ENCODE results near the gene MTCL1. TPM values are rescaled to one million over a fixed set of nuclear protein-coding genes. Genes with fewer than 3 reads are reported as not detected.

The MTCL1 gene
- total RNA-seq, 2 donors from 2014 or later, result 11.2 to 73.1 TPM

GRCh38 chr18:8794934-8795280, 89.6 kb downstream of the MTCL1 start:
- Histone ChIP-seq H3K4me3 (no peak overlapping the region), H3K4me1 (replicated peaks) (no peaks in the 10 kb centered on the region), H3K36me3 (no peaks in the 10 kb centered on the region), H3K27ac (no peak overlapping the region), H3K9me3 (no peaks in the 10 kb centered on the region), H3K27me3 (replicated peaks; ENCODE audit: insufficient read depth) (no peaks in the 10 kb centered on the region)
- no peak for TF ChIP-seq CTCF (IDR thresholded peaks at IDR 0.05)
- WGBS, result 78% methylated on average over 7 of the region's 7 CpGs
- intact Hi-C loops (cut with DNase I), result no loop called here
- no peak for DNase-seq (ENCODE audit: low spot score)

GRCh38 chr18:8795586-8796325, 90.4 kb downstream of the MTCL1 start:
- TF ChIP-seq POLR2AphosphoS5 (IDR thresholded peaks at IDR 0.05), result no peak
- no peak for TF ChIP-seq CTCF (IDR thresholded peaks at IDR 0.05)
- no peak for TF ChIP-seq POLR2A (IDR thresholded peaks at IDR 0.05)
- Histone ChIP-seq H3K27ac (no peak overlapping the region), H3K27me3 (replicated peaks; ENCODE audit: insufficient read depth) (no peaks in the 10 kb centered on the region), H3K4me1 (replicated peaks) (no peaks in the 10 kb centered on the region), H3K9me3 (no peaks in the 10 kb centered on the region), H3K36me3 (no peaks in the 10 kb centered on the region), H3K4me3 (no peak overlapping the region)
- 76% methylated on average over 10 of the region's 10 CpGs for WGBS
- intact Hi-C loops (cut with DNase I), result no loop called here
- DNase-seq (ENCODE audit: low spot score), result no peak

GRCh38 chr18:8797206-8797605, 91.8 kb downstream of the MTCL1 start:
- DNase-seq (ENCODE audit: low spot score), result no peak
- Histone ChIP-seq H3K27me3 (replicated peaks; ENCODE audit: insufficient read depth) (no peaks in the 10 kb centered on the region), H3K4me1 (replicated peaks) (no peaks in the 10 kb centered on the region), H3K36me3 (no peaks in the 10 kb centered on the region), H3K27ac (no peak overlapping the region), H3K4me3 (no peak overlapping the region), H3K9me3 (no peaks in the 10 kb centered on the region)
- TF ChIP-seq POLR2AphosphoS5 (IDR thresholded peaks at IDR 0.05) (no peak), CTCF (IDR thresholded peaks at IDR 0.05) (no peak), POLR2A (IDR thresholded peaks at IDR 0.05) (no peak)
- 39% methylated on average over 7 of the region's 7 CpGs for WGBS
- intact Hi-C loops (cut with DNase I), result no loop called here

- H3K27me3 ChIP-seq (replicated peaks; ENCODE audit: insufficient read depth), result no peaks in the 10 kb centered on the region
- no peaks in the 10 kb centered on the region for H3K9me3 ChIP-seq
- no peak for TF ChIP-seq POLR2A (IDR thresholded peaks at IDR 0.05)
- no peak for TF ChIP-seq POLR2AphosphoS5 (IDR thresholded peaks at IDR 0.05)
- TF ChIP-seq CTCF (IDR thresholded peaks at IDR 0.05), result no peak
- H3K27ac ChIP-seq, result no peak overlapping the region
- H3K36me3 ChIP-seq, result no peaks in the 10 kb centered on the region
- H3K4me1 ChIP-seq (replicated peaks), result no peaks in the 10 kb centered on the region
- DNase-seq (ENCODE audit: low spot score), result no peak
- intact Hi-C loops (cut with DNase I), result no loop called here
- WGBS, result 60% methylated on average over 11 of the region's 11 CpGs
- no peak overlapping the region for H3K4me3 ChIP-seq
Measured at GRCh38 chr18:8799001-8799400, 93.6 kb downstream of the MTCL1 start.
